BLaER1 treated with 17β-estradiol and CSF1 and Interleukin-3, amounts not matched to agents 10 nM and 100 nM (cell line): Measurements from ENCODE around the gene MRGPRG.
A peak's percentile ranks its signal among the peaks of the same experiment; 100 is the strongest.

Source experiments
- H3K27ac ChIP-seq, 11 experiments: shearing (Covaris generic); formaldehyde crosslinking; 2 replicates each; pipeline ENCODE4 v1.8.1; 2022
- H3K27me3 ChIP-seq, 11 experiments: shearing (Covaris generic); formaldehyde crosslinking; 2 replicates each; pipeline ENCODE4 v1.8.1; 2022
- H3K36me3 ChIP-seq, 11 experiments: shearing (Covaris generic); formaldehyde crosslinking; 2 replicates each; pipeline ENCODE4 v1.8.1; 2022
- H3K4me1 ChIP-seq, 10 experiments: shearing (Covaris generic); formaldehyde crosslinking; 2 replicates each; pipeline ENCODE4 v1.8.1; 2022
- H3K4me2 ChIP-seq, 11 experiments: shearing (Covaris generic); formaldehyde crosslinking; 2 replicates each; pipeline ENCODE4 v1.8.1; 2022
- H3K4me3 ChIP-seq, 10 experiments: shearing (Covaris generic); formaldehyde crosslinking; 2 replicates each; pipeline ENCODE4 v1.8.1; 2022
- H3K9ac ChIP-seq, 11 experiments: shearing (Covaris generic); formaldehyde crosslinking; 2 replicates each; pipeline ENCODE4 v1.8.1; 2022
- H3K9me3 ChIP-seq, 11 experiments: shearing (Covaris generic); formaldehyde crosslinking; replicated peaks in 1 of 11; 2 replicates each; pipeline ENCODE4 v1.8.1; 2022
- H4K20me1 ChIP-seq, 11 experiments: shearing (Covaris generic); formaldehyde crosslinking; 2 replicates each; pipeline ENCODE4 v1.8.1; 2022
- Cebpa-rat ChIP-seq, 11 experiments: shearing (Covaris generic); IDR thresholded peaks; 2 replicates each; pipeline ENCODE4 v1.8.1; 2022

Gene MRGPRG

DNA sequence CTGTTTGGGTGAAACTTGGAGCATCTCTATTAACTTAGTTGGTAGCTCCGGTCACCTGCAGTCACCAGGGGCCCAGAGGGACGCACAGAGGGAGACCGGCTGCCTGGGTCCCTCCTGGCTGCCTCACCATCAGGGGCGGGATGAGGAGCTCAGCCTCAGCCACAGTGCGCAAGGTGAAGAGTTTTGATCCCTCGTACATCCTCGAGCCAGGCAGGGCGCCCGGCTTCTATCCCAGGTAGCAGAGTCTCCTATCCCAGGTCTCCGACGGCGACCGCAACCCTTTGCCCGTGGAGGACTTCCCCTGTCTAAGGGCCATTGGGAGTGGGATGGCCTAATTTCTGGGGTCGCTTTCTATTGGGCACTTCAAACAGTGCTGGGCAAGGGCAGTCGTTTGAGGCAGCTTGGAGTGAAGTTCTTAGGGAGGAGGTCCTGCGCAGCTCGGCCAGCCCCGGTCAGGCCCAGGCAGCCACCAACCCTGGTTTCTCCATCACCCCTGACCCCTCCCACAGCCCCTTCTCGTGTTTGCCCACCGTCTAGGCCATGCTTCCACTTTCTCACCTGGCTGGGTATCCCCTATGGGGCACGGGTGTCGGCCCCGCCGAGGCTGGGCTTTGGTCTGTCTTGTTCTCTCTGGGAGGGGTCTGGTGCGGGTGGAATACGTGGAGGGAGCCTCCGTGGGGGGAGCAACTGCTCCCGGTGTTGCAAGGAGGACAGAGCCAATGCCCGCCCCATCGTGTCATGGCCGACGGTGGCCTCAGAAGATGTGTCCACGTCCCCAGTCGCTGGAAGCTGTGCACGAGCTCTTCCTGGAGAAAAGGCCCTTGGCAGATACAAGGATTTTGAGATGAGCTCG lies 3.6 kb upstream of the MRGPRG start:
- no peak overlapping the region for H3K4me3 ChIP-seq
- H3K9ac ChIP-seq: peak overlapping the region in 2 of 11 experiments; percentile 9 to 31; a peak in 2 of 22 replicates
- peaks cover 0 to 26% (median 0%) of the 10 kb centered on the region in 11 experiments; a peak in 4 of 22 replicates for H4K20me1 ChIP-seq
- no peaks in the 10 kb centered on the region for H3K36me3 ChIP-seq
- no peaks in the 10 kb centered on the region for H3K9me3 ChIP-seq
- no peak for TF ChIP-seq Cebpa-rat (IDR thresholded peaks at IDR 0.05)
- H3K4me2 ChIP-seq: peak overlapping the region; percentile 51 to 93 (median 79); a peak in 21 of 22 replicates
- no peak overlapping the region for H3K27ac ChIP-seq
- peaks cover 53 to 93% (median 70%) of the 10 kb centered on the region in 10 experiments for H3K4me1 ChIP-seq
- peaks cover 0 to 28% (median 0%) of the 10 kb centered on the region in 11 experiments; a peak in 8 of 22 replicates for H3K27me3 ChIP-seq

DNA sequence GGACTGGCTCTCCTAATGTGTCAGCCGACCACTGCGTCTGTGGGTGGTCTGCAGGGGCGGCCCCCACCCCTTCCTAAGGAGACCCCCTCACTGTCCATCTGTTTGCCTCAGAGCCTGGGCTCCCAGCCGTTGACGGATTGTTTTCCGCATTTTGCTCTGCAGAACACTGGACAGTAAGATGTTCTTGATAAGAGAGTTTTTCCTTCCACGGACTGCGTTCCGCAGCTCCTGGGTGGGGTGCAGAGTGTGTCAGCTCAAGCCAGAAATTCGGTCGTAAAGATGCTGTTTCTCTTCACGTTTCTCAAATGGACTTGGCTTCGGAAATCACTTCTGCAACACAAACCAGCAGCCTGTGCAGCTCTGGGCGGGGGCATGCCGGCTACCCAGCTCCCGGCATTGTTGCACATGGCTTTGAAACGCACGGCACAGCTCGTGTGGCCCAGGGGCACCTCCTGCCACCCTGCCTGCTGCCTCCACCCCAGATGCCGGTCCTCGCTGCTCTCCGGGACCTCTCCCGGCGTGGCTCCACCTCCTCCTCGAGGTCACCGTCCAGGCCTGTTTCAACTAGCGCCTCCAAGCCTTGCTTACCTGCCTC lies 2.9 kb upstream of the MRGPRG start:
- peaks cover 47 to 93% (median 69%) of the 10 kb centered on the region in 10 experiments for H3K4me1 ChIP-seq
- peak overlapping the region in 8 of 11 experiments; percentile 11 to 93 (median 84); a peak in 14 of 22 replicates for H3K4me2 ChIP-seq
- no peaks in the 10 kb centered on the region for H3K36me3 ChIP-seq
- H3K4me3 ChIP-seq: no peak overlapping the region
- no peak overlapping the region for H3K9ac ChIP-seq
- peaks cover 0 to 26% (median 0%) of the 10 kb centered on the region in 11 experiments; a peak in 4 of 22 replicates for H4K20me1 ChIP-seq
- TF ChIP-seq Cebpa-rat (IDR thresholded peaks at IDR 0.05): no peak
- H3K27me3 ChIP-seq: peaks cover 0 to 28% (median 0%) of the 10 kb centered on the region in 11 experiments; a peak in 8 of 22 replicates
- no peaks in the 10 kb centered on the region for H3K9me3 ChIP-seq
- H3K27ac ChIP-seq: no peak overlapping the region

DNA sequence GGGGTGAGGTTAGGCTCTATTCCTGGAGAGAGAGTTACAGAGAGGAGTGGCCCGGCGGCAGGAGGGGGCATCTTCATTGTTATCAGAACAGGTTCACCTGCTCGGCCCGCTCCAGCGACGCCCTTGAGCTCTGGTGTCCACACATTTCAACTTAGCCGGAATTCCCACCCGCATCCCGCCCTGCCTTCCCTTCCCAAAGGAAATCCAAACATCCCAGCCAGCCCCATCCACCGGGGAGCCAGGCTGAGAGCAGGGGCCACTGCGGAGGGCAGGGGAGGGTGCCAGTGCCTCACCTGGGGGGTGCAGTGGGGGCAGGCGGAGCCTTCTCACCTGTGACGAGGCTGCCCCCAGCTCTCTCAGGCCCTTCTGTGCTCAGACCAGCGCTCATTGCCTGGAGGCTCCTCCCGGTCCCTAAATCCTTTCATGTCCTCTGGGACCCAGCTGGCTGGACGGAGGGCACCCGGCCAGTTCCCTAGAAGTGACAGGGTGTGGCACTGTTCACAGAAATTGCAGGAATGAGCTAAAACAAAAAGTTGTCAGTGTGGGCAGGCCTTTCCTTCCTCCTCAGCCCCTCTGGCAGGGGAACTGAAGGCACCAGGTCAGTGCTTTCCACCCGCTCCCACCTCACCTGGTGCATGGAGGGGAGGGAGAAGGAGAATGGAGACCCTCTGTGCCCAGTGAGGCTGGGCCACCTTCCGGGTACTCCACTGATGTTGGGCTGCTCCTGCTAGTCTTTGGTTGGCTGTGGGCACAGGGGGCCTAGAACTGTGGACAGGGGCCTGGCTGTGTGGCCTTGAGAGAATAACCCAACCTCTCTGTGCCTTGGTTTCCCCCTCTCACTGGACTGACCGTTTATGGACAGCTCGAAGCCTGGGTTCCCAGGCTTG lies 2.2 kb upstream of the MRGPRG start:
- H3K27me3 ChIP-seq: peaks cover 0 to 31% (median 0%) of the 10 kb centered on the region in 11 experiments; a peak in 8 of 22 replicates
- H3K4me2 ChIP-seq: peak overlapping the region; percentile 11 to 93 (median 29); a peak in 15 of 22 replicates

DNA sequence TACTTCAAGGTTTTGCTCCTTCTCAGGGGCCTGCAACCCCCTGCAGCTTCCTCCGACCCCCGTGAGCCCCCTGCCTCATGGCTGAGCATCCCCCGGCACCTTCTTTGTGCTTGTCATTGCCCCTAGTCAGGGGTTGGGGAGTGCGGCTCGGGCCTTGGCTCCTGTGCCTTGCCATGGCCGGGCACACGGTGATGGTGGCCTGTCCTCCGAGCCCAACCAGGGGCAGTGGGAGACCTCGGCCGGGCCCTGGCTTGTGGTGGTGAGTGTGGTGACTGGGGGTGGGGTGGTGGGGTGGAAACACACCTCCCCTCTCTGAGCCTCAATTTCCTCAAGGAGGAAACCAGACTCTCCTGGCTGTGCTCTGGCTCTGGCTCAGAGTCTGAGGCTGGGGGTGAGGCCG lies 1.5 kb upstream of the MRGPRG start:
- Histone ChIP-seq H3K4me1 (peaks cover 33 to 93% (median 70%) of the 10 kb centered on the region in 10 experiments), H3K27me3 (peaks cover 0 to 31% (median 0%) of the 10 kb centered on the region in 11 experiments; a peak in 8 of 22 replicates), H3K9me3 (no peaks in the 10 kb centered on the region), H3K9ac (no peak overlapping the region), H3K4me3 (no peak overlapping the region), H3K4me2 (peak overlapping the region in 6 of 11 experiments; percentile 20 to 93 (median 40); a peak in 9 of 22 replicates), H3K27ac (no peak overlapping the region), H3K36me3 (no peaks in the 10 kb centered on the region), H4K20me1 (peaks cover 0 to 26% (median 0%) of the 10 kb centered on the region in 11 experiments; a peak in 4 of 22 replicates)
- no peak for TF ChIP-seq Cebpa-rat (IDR thresholded peaks at IDR 0.05)

More for the DNA sequence above, 2.2 kb upstream of the MRGPRG start:
- H3K9me3 ChIP-seq: no peaks in the 10 kb centered on the region
- TF ChIP-seq Cebpa-rat (IDR thresholded peaks at IDR 0.05): no peak
- no peak overlapping the region for H3K27ac ChIP-seq
- peaks cover 0 to 26% (median 0%) of the 10 kb centered on the region in 11 experiments; a peak in 4 of 22 replicates for H4K20me1 ChIP-seq
- H3K9ac ChIP-seq: no peak overlapping the region
- peaks cover 39 to 93% (median 69%) of the 10 kb centered on the region in 10 experiments for H3K4me1 ChIP-seq
- H3K4me3 ChIP-seq: no peak overlapping the region
- no peaks in the 10 kb centered on the region for H3K36me3 ChIP-seq

DNA sequence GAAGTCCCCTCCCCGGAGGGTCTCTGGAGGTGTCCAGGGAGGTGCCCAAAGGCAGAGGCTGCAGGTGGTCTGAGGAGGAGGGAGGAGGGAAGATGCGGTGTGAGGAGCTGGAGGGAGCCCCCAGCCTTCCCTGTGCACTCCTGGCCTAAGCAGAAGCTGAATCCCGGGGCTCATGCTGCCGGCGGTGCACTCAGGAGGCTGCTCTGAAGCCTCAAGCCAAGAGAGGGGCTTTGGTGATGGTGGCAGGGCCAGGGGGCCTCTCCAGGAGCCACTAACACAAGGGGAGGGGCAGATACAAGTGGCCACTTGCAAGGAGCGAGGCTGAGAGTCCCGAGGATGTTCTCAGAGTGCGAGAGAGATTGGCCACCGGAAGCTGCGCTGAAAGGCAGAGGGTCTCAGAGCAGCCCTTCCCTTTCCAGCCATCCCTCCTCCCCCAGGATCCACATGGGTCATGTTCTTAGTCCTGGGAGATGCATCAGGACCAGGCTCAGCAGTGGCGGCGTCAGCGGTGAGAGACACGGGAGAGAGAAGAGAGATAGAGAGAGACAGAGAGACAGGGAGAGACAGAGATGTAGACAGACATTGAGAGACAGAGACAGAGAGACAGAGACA lies 774 bp upstream of the MRGPRG start:
- Histone ChIP-seq H3K27ac (no peak overlapping the region), H3K9me3 (no peaks in the 10 kb centered on the region), H4K20me1 (peaks cover 0 to 22% (median 0%) of the 10 kb centered on the region in 11 experiments; a peak in 4 of 22 replicates), H3K36me3 (no peaks in the 10 kb centered on the region), H3K27me3 (peaks cover 0 to 30% (median 0%) of the 10 kb centered on the region in 11 experiments; a peak in 8 of 22 replicates), H3K9ac (no peak overlapping the region), H3K4me1 (peaks cover 25 to 86% (median 64%) of the 10 kb centered on the region in 10 experiments), H3K4me2 (no peak overlapping the region; a peak in 1 of 22 replicates), H3K4me3 (no peak overlapping the region)
- no peak for TF ChIP-seq Cebpa-rat (IDR thresholded peaks at IDR 0.05)

DNA sequence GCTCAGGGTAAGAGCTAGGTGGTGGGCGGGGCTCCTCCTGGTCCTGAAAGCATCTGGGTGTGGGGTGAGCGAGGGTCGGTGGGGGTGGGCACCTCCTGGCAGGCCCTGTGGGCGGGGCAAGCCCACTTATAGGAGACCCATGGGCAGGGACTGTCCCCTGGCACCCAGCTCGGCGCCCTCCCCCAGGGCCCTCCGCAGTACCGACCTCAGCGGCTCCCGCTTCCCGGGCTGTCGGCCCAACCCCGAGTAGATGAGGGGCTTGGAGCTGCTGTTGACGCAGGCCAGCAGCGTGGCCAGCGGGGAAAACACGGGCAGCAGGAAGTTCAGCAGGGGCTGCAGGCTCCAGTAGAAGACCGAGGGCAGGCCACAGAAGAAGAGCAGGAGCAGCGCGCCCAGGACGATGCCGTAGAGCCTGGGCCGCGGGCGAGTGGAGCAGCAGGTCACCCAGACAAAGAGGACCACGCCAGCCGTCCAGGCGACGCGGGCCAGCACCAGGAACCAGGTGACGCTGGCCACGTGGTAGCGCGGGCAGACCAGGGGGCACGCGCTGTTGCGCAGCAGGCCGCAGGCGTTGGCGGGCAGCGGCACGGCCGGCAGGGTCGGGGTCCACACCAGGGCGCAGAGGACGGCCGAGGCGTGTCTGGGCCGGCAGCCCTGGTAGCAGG lies 663 bp downstream of the MRGPRG start:
- Histone ChIP-seq H3K9me3 (no peaks in the 10 kb centered on the region), H3K9ac (no peak overlapping the region), H3K27me3 (peaks cover 0 to 16% (median 0%) of the 10 kb centered on the region in 11 experiments; a peak in 8 of 22 replicates), H3K36me3 (no peaks in the 10 kb centered on the region), H3K4me2 (peak overlapping the region in 1 of 11 experiments; percentile 71; a peak in 3 of 22 replicates), H3K4me1 (peaks cover 14 to 72% (median 49%) of the 10 kb centered on the region in 10 experiments), H3K4me3 (no peak overlapping the region), H4K20me1 (peaks cover 0 to 19% (median 0%) of the 10 kb centered on the region in 11 experiments; a peak in 4 of 22 replicates), H3K27ac (no peak overlapping the region)
- no peak for TF ChIP-seq Cebpa-rat (IDR thresholded peaks at IDR 0.05)

DNA sequence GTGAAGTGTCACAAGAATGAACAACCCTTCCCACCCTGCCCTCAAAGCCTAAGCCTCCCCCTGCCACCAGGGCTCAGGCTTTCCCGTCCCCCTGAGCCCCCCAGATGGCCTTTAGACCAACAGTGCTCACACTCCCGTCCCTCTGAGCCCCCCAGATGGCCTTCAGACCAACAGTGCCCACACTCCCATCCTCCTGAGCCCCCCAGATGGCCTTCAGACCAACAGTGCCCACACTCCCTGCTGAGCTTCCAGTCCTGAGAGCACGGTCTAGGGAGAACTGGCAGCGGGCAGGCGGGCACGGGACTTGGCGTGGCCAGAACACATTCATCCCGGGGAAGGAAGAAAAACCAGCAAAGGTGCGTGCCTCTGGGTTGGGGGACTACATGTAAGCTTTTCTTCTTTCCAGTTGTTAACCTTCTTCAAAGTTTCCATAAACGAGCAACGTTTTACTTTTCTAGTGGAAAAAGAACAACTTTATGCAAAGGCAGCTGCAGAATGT lies 2.5 kb downstream of the MRGPRG start:
- Histone ChIP-seq H3K4me3 (no peak overlapping the region), H3K4me2 (peak overlapping the region in 9 of 11 experiments; percentile 51 to 75 (median 64); a peak in 16 of 22 replicates), H3K9ac (no peak overlapping the region), H3K27me3 (peaks cover 0 to 7% (median 0%) of the 10 kb centered on the region in 11 experiments; a peak in 3 of 22 replicates), H3K9me3 (peaks cover 8 to 11% (median 10%) of the 10 kb centered on the region in 11 experiments; a peak in 21 of 22 replicates), H3K4me1 (peaks cover 5 to 53% (median 31%) of the 10 kb centered on the region in 10 experiments; a peak in 19 of 20 replicates), H3K36me3 (no peaks in the 10 kb centered on the region), H4K20me1 (peaks cover 0 to 19% (median 0%) of the 10 kb centered on the region in 11 experiments; a peak in 2 of 22 replicates), H3K27ac (no peak overlapping the region)
- TF ChIP-seq Cebpa-rat (IDR thresholded peaks at IDR 0.05): no peak
